ENCODE results near the gene WIF1. TPM values are rescaled to one million over a fixed set of nuclear protein-coding genes. Genes with fewer than 3 reads are reported as not detected.
A peak's percentile ranks its signal among the peaks of the same experiment; 100 is the strongest.

Gene WIF1
- total RNA-seq, 2 donors from 2014 or later: 0.28 TPM; not detected in 1

DNA sequence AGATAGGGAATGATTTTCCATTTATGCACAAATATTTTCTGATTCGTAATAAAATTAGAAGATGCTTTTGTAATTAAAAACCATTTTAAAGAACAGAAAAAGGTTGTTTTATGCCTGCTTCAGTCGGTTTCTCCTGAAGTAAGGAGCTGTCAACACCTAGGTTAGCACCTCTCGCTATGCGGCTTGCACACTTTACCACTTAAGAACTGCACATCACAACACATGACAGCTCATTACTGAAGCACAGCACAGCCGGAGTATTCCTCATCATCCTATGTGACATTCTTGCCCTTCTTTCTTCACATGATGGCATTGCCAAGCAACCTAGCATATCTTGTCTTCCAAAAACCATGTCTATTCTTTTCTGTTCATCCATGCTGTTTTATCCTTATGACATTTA lies 5.4 kb upstream of the WIF1 start:
- TF ChIP-seq CTCF (IDR thresholded peaks at IDR 0.05): no peak
- no peaks in the 10 kb centered on the region for H3K9me3 ChIP-seq
- DNase-seq (ENCODE audit: low spot score): no peak
- no peak overlapping the region for H3K27ac ChIP-seq
- H3K4me1 ChIP-seq: peaks cover 0 to 1% of the 10 kb centered on the region in 2 donors
- H3K4me3 ChIP-seq: no peak overlapping the region
- H3K36me3 ChIP-seq: no peaks in the 10 kb centered on the region
- peaks cover 5 to 6% of the 10 kb centered on the region in 2 donors for H3K27me3 ChIP-seq

- H3K27ac ChIP-seq: no peak overlapping the region
- H3K9me3 ChIP-seq: no peaks in the 10 kb centered on the region
- H3K27me3 ChIP-seq: peaks cover 10 to 11% of the 10 kb centered on the region in 2 donors
- H3K36me3 ChIP-seq: no peaks in the 10 kb centered on the region
- H3K4me1 ChIP-seq: peaks cover 0 to 6% of the 10 kb centered on the region in 2 donors
- TF ChIP-seq CTCF (IDR thresholded peaks at IDR 0.05): no peak
- DNase-seq (ENCODE audit: low spot score): no peak
- no peak overlapping the region for H3K4me3 ChIP-seq
These were observed 4.9 kb upstream of the WIF1 start for GRCh38 chr12:65125975-65126374.

- no peaks in the 10 kb centered on the region for H3K36me3 ChIP-seq
- H3K4me1 ChIP-seq: peaks cover 0 to 9% of the 10 kb centered on the region in 2 donors
- peaks cover 13 to 15% of the 10 kb centered on the region in 2 donors for H3K27me3 ChIP-seq
- H3K4me3 ChIP-seq: no peak overlapping the region
- TF ChIP-seq CTCF (IDR thresholded peaks at IDR 0.05): no peak
- H3K9me3 ChIP-seq: no peaks in the 10 kb centered on the region
- DNase-seq (ENCODE audit: low spot score): no peak
- no peak overlapping the region for H3K27ac ChIP-seq
These were observed 4.1 kb upstream of the WIF1 start for GRCh38 chr12:65125247-65125646.

DNA sequence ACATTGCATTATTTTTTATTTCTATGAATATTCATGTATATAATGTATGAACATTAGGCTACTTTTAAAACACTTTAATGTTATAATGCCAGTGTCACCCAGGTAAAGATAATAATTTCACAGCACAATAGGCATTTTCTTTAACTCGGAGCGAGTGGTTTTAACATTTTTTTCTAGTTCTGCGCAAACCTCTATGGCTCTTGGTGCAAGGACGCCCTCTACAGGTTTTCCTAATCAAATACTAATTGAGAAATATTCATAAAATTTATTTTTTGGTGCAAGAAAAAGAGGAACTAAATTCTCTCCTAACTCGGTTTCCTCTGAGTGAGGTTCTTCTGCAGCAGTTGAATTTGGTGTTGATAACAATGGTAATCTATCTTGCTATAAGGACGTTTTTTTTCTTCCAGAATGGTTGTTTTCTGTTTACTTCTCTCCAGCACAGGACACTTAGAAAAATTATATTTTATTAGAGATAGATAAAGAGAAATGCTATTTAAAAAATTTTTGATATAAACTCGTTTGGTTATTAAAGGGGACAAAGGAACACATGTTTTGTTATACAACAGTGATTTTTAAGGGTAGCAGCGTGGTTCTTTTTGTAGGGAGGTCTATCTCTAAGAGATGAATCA lies 2.4 kb upstream of the WIF1 start:
- H3K36me3 ChIP-seq: no peaks in the 10 kb centered on the region
- DNase-seq (ENCODE audit: low spot score): no peak
- H3K9me3 ChIP-seq: no peaks in the 10 kb centered on the region
- peak; percentile 56 to 72 for TF ChIP-seq CTCF (IDR thresholded peaks at IDR 0.05)
- peaks cover 0 to 9% of the 10 kb centered on the region in 2 donors for H3K4me1 ChIP-seq
- peaks cover 13 to 23% of the 10 kb centered on the region in 2 donors for H3K27me3 ChIP-seq
- H3K4me3 ChIP-seq: no peak overlapping the region
- no peak overlapping the region for H3K27ac ChIP-seq

DNA sequence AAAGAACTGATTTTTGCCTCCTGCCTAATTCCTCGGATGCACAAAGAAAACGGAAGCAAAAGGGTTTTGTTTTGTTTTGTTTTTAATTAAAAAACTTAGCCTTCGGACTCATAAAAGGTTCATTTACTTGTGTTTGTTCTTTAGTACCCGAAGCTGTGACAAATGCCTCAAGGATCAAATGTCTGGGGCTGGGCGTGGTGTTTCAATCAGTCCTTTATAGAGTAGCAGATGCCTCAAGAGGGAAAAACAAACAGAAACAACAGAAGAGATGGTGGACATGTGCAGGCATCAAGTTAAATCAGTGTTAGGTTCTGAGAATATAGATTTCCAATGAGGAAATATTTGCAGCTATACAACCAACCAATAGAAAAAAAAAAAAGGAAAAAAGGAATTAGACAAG lies 1.6 kb upstream of the WIF1 start:
- DNase-seq (ENCODE audit: low spot score): no peak
- Histone ChIP-seq H3K9me3 (no peaks in the 10 kb centered on the region), H3K4me1 (peaks cover 0 to 9% of the 10 kb centered on the region in 2 donors), H3K27me3 (peaks cover 13 to 23% of the 10 kb centered on the region in 2 donors), H3K4me3 (no peak overlapping the region), H3K36me3 (no peaks in the 10 kb centered on the region), H3K27ac (no peak overlapping the region)
- TF ChIP-seq CTCF (IDR thresholded peaks at IDR 0.05): no peak

GRCh38 chr12:65121956-65122469 lies 908 bp upstream of the WIF1 start:
- no peak for TF ChIP-seq CTCF (IDR thresholded peaks at IDR 0.05)
- no peak overlapping the region for H3K4me3 ChIP-seq
- H3K4me1 ChIP-seq: peaks cover 0 to 9% of the 10 kb centered on the region in 2 donors
- no peak overlapping the region for H3K27ac ChIP-seq
- H3K27me3 ChIP-seq: peaks cover 13 to 23% of the 10 kb centered on the region in 2 donors
- no peak for DNase-seq (ENCODE audit: low spot score)
- no peaks in the 10 kb centered on the region for H3K9me3 ChIP-seq
- H3K36me3 ChIP-seq: no peaks in the 10 kb centered on the region
